Spleen (tissue), 11 donors: ENCODE measurements around the gene CCDC86. TPM values are rescaled to one million over a fixed set of nuclear protein-coding genes. Genes with fewer than 3 reads are reported as not detected.

Experiments
- DNase-seq: peaks from one replicate; pipeline ENCODE4 v3.0.0-alpha.2; 2020
- H3K27ac ChIP-seq, 8 donors: fragments of 200-600 bp; sonication (generic) in 7 of 8; 1 replicate in 4 of 8; 2 replicates in 4 of 8; pipeline versions ENCODE4 v1.5.0 to v1.8.0; 2016 to 2021; ENCODE audit warnings: inconsistent platforms in 4 of 8, mild to moderate bottlenecking in 4 of 8, moderate library complexity in 1 of 8
- H3K27me3 ChIP-seq, 7 donors: fragments of 200-600 bp; sonication (generic) in 6 of 7; replicated peaks in 1 of 7; 1 replicate in 4 of 7; 2 replicates in 3 of 7; pipeline versions ENCODE4 v1.5.0 to v1.8.0; 2016 to 2021; ENCODE audit warnings: inconsistent platforms in 3 of 7, mild to moderate bottlenecking in 1 of 7
- H3K36me3 ChIP-seq, 6 donors: fragments of 200-600 bp; sonication (generic) in 5 of 6; 1 replicate in 4 of 6; 2 replicates in 2 of 6; pipeline versions ENCODE4 v1.5.0 to v1.8.0; 2016 to 2021; ENCODE audit warnings: inconsistent platforms in 2 of 6
- H3K4me1 ChIP-seq, 6 donors: fragments of 200-600 bp; sonication (generic) in 5 of 6; 1 replicate in 3 of 6; 2 replicates in 3 of 6; pipeline versions ENCODE4 v1.5.0 to v1.8.0; 2016 to 2021; ENCODE audit warnings: inconsistent platforms in 3 of 6
- H3K4me3 ChIP-seq, 8 donors: fragments of 200-600 bp; sonication (generic) in 7 of 8; 1 replicate in 4 of 8; 2 replicates in 4 of 8; pipeline versions ENCODE4 v1.5.0 to v1.8.0; 2016 to 2021; ENCODE audit warnings: inconsistent platforms in 4 of 8, mild to moderate bottlenecking in 4 of 8, moderate library complexity in 2 of 8
- H3K9me3 ChIP-seq, 8 donors: fragments of 200-600 bp; sonication (generic) in 7 of 8; 1 replicate in 4 of 8; 2 replicates in 4 of 8; pipeline versions ENCODE4 v1.5.0 to v1.8.0; 2016 to 2021; ENCODE audit warnings: inconsistent platforms in 4 of 8
- POLR2A ChIP-seq, 3 donors: fragments of 450-650 bp; IDR thresholded peaks; one replicate each; pipeline ENCODE4 v1.5.1; 2017; ENCODE audit warnings: antibody characterized with exemption in 3 of 3, mild to moderate bottlenecking in 1 of 3
- POLR2AphosphoS5 ChIP-seq, 3 donors: sonication (generic); formaldehyde crosslinking; IDR thresholded peaks; one replicate each; pipeline ENCODE4 v1.5.1; 2017; ENCODE audit warnings: antibody characterized with exemption in 3 of 3
- WGBS, 5 donors: extraction: QIAGEN DNeasy Blood & Tissue Kit in 3 of 5; methylation state at CpG; one replicate each; pipeline versions ENCODE4 v1.1.5 to v1.1.7; 2013 to 2018; 5-methylcytosine and 5-hydroxymethylcytosine counted together
- intact Hi-C: fragments of 100-400 bp; cut with DNase I; formaldehyde crosslinking; loops from one replicate; pipeline ENCODE4 v1.15.0; 2023; ENCODE audit warnings: low total_unique reads
- polyA plus RNA-seq, 3 donors: library from polyadenylated mRNA; stranded (reverse); fragments of 200-250 nt; gene quantifications; one replicate each; pipeline ENCODE4 v1.2.1, GENCODE V29; 2013
- total RNA-seq, 7 donors: library from RNA; depleted of rRNA in 3 of 7; stranded (reverse); fragments of >200 nt in 3 of 7; fragmentation: NEBNext Ultra II Directional in 4 of 7; extraction: Animal tissue kit (Norgen Biotek cat#: 25700) in 4 of 7; gene quantifications; one replicate each; pipeline versions ENCODE4 v1.1.0 to v1.2.1, GENCODE V29; 2016 to 2021
- TF ChIP-seq, protein P1 (sequence below), 11 experiments: fragments of 200-600 bp in 7 of 11; fragments of 450-650 bp in 4 of 11; sonication (generic) in 4 of 11; IDR thresholded peaks in 8 of 11; conservative IDR thresholded peaks in 3 of 11; 1 replicate in 7 of 11; 2 replicates in 4 of 11; pipeline versions ENCODE4 v1.4.0 to v1.8.0; 2016 to 2021; ENCODE audit warnings: antibody characterized with exemption in 11 of 11, inconsistent platforms in 4 of 11, mild to moderate bottlenecking in 1 of 11
- donor health status: healthy with polysubstance abuse.
- donor health status: DM: no; HTN: no; CAD: no; lungs with moderate emphysema.
- donor health status: DM: no; HTN: no; CAD: no.
- donor health status: Bipolar disorder and iron deficiency.
- donor health status: healthy.
- donor health status: DM: no; HTN: no; CAD: no.
- donor health status: DM: yes; HTN: yes; CAD: no.

Gene CCDC86
- total and polyA plus RNA-seq, 10 donors = 7.6 to 21.6 (median 12.3) TPM

DNA sequence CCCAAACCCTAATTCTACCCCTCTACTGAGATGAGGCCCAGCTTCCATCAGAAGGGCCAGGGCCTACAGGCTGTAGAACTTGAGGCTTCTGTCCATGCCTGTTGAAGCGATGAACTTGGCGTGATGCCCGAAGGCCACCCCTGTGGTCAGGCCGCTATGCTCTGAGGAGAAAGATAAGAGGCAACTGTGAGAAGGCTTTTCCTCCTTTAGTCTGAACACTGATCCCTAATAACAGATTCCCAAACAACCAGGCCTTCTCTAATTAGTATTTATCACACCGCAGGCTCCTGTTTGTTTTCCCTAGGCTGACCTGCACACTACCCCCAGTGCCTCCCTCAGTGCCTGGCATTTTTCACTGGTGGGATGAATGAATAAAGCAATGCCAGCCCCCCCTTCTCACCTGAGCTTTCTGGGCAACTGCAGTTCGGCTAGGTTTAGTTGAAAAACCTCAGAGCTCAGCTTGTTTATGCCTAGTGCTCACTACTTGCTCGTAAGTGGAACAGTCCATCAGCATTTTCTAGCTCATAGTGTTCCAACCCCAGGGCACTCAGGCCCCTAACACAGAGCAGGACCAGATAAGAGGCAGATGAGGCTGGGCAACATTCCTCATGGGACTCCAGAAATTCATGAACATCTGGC is 49.3 kb downstream of the CCDC86 start:
- peaks cover 0 to 23% (median 17%) of the 10 kb centered on the region in 6 donors for H3K4me1 ChIP-seq
- intact Hi-C loops = no loop called here
- no peak for TF ChIP-seq POLR2AphosphoS5 (IDR thresholded peaks at IDR 0.05)
- no peak for TF ChIP-seq POLR2A (IDR thresholded peaks at IDR 0.05)
- TF ChIP-seq, protein P1, sequence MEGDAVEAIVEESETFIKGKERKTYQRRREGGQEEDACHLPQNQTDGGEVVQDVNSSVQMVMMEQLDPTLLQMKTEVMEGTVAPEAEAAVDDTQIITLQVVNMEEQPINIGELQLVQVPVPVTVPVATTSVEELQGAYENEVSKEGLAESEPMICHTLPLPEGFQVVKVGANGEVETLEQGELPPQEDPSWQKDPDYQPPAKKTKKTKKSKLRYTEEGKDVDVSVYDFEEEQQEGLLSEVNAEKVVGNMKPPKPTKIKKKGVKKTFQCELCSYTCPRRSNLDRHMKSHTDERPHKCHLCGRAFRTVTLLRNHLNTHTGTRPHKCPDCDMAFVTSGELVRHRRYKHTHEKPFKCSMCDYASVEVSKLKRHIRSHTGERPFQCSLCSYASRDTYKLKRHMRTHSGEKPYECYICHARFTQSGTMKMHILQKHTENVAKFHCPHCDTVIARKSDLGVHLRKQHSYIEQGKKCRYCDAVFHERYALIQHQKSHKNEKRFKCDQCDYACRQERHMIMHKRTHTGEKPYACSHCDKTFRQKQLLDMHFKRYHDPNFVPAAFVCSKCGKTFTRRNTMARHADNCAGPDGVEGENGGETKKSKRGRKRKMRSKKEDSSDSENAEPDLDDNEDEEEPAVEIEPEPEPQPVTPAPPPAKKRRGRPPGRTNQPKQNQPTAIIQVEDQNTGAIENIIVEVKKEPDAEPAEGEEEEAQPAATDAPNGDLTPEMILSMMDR (IDR thresholded peaks at IDR 0.05 in 8 of 11, conservative IDR thresholded peaks at IDR 0.05 in 3 of 11) = no peak
- no peak overlapping the region for H3K4me3 ChIP-seq
- peaks cover 1 to 85% (median 54%) of the 10 kb centered on the region in 6 donors for H3K36me3 ChIP-seq
- peak overlapping the region in 4 of 8 donors; percentile 39 to 70 (median 56) for H3K27ac ChIP-seq
- H3K27me3 ChIP-seq = no peaks in the 10 kb centered on the region
- DNase-seq = no peak
- H3K9me3 ChIP-seq = no peaks in the 10 kb centered on the region
- WGBS, 5 donors = 59 to 71% (median 66%) methylated on average over 6 to 7 of the region's 7 CpGs

DNA sequence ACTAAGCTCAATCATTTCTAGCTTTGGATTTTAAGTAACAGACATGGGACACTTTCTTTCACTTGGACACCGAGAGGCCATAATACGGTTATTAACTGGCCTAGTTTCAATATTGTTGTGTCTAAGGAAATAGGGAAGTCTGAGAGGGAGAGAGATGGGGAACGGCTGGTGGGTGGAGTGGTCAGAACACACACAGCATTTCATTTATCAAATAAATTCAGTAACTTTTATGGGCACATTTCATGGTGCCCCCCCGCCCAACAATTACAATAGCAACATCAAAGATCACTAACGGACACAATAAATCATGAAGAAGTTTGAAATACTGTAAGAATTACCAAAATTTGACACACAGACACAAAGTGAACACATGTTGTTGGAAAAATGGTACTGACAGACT is 53.8 kb downstream of the CCDC86 start:
- intact Hi-C loops = no loop called here
- H3K4me1 ChIP-seq = peaks cover 0 to 20% (median 11%) of the 10 kb centered on the region in 6 donors
- WGBS, 5 donors = 75 to 90% (median 80%) methylated on average over 5 of the region's 5 CpGs

DNA sequence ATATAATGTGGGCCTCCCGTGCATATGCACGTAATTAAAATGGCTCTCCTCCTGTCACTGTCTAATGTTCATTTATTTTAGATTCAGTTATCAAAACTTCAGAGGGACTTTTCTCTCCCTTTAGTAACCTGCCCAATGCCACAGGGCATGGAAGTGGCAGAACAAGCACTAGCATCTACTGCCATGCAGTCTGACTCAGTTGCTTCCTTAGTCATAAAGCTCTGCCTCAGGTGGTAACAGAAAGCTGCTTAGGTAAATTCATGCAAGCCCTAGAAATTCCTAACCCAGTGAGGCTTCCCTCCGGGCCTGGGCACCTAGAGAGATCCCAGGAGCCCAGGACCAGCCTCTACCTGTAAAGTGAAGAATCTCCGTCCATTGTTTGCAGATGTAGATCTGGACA is 55.6 kb downstream of the CCDC86 start:
- intact Hi-C loops = no loop called here
- H3K36me3 ChIP-seq = peaks cover 9 to 100% (median 99%) of the 10 kb centered on the region in 6 donors
- DNase-seq = no peak
- no peak overlapping the region for H3K4me3 ChIP-seq
- H3K27me3 ChIP-seq = no peaks in the 10 kb centered on the region
- no peak for TF ChIP-seq POLR2AphosphoS5 (IDR thresholded peaks at IDR 0.05)
- no peaks in the 10 kb centered on the region for H3K9me3 ChIP-seq
- 91 to 96% (median 94%) methylated on average over 4 of the region's 4 CpGs for WGBS, 5 donors
- H3K27ac ChIP-seq = no peak overlapping the region
- H3K4me1 ChIP-seq = peaks cover 0 to 9% (median 4%) of the 10 kb centered on the region in 6 donors

More for the DNA sequence above, 53.8 kb downstream of the CCDC86 start:
- no peak overlapping the region for H3K4me3 ChIP-seq
- no peak for DNase-seq
- H3K9me3 ChIP-seq = no peaks in the 10 kb centered on the region
- no peak overlapping the region for H3K27ac ChIP-seq
- no peaks in the 10 kb centered on the region for H3K27me3 ChIP-seq
- TF ChIP-seq, protein P1 (IDR thresholded peaks at IDR 0.05 in 8 of 11, conservative IDR thresholded peaks at IDR 0.05 in 3 of 11) = no peak
- no peak for TF ChIP-seq POLR2AphosphoS5 (IDR thresholded peaks at IDR 0.05)
- TF ChIP-seq POLR2A (IDR thresholded peaks at IDR 0.05) = no peak
- peaks cover 7 to 99% (median 90%) of the 10 kb centered on the region in 6 donors for H3K36me3 ChIP-seq

DNA sequence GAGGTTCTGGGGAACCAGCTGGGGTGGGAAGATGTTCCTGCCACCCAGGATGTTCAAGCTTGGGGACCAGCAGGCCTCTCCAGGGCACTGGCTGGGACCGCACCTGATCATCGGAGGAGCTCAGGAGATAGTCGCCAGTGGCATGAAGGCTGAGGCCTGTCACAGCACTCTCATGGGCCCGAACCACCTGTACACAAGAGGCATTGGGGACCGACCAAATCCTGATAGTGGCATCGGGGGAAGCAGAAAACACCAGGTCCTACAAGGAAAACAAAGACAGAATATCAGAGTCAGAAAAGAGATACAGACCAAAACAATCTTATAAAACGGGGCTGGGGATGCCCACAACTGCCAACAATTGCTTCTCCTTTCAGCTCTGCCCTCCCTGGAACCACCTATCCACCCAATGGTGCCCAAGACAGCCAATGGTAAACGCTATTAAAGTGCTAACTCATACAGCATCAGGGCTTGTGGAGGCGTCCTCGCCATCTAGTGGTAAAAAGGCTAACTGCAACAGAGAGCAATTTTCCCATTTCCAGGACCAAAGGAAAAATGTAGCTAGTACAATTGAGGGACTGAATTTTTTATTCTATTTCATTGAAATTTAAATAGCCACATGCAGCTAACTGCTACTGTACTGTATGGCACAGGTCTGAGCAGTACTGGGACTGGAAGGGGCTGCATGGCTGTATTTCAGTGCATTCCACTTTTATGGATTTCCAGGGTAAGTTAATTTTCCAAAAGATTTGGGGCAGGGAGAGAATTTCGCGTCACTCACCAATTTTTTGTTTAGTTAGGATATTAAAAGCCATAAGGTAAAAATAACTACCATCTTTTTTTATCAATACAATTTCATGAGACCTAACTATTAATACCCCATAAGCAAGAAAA is 57.4 kb downstream of the CCDC86 start:
- H3K4me1 ChIP-seq = peaks cover 2 to 22% (median 12%) of the 10 kb centered on the region in 6 donors
- no peaks in the 10 kb centered on the region for H3K27me3 ChIP-seq
- 58 to 63% (median 60%) methylated on average over 12 of the region's 12 CpGs for WGBS, 5 donors
- no peak overlapping the region for H3K4me3 ChIP-seq
- DNase-seq = no peak
- H3K36me3 ChIP-seq = peaks cover 9 to 97% (median 92%) of the 10 kb centered on the region in 6 donors
- peak overlapping the region in 1 of 8 donors; percentile 40 for H3K27ac ChIP-seq
- no peaks in the 10 kb centered on the region for H3K9me3 ChIP-seq
- intact Hi-C loops = no loop called here
- TF ChIP-seq POLR2A (IDR thresholded peaks at IDR 0.05) (no peak), POLR2AphosphoS5 (IDR thresholded peaks at IDR 0.05) (no peak)
- TF ChIP-seq, protein P1 (IDR thresholded peaks at IDR 0.05 in 8 of 11, conservative IDR thresholded peaks at IDR 0.05 in 3 of 11) = peak; percentile 68 to 96 (median 88)
